Stomach (tissue), 9 donors: ENCODE measurements around the gene XRCC4. TPM values are rescaled to one million over a fixed set of nuclear protein-coding genes. Genes with fewer than 3 reads are reported as not detected.

ENCODE experiments used
- DNase-seq, 2 donors: peaks; one replicate each; pipeline versions ENCODE4 v3.0.0 to v3.0.0-alpha.2; 2013 to 2019
- H3K27ac ChIP-seq, 5 donors: fragments of 200-600 bp in 4 of 5; sonication (generic) in 4 of 5; one replicate each; pipeline ENCODE4 v1.5.1; 2013 to 2019; ENCODE audit warnings: mild to moderate bottlenecking in 1 of 5, moderate library complexity in 1 of 5
- H3K27me3 ChIP-seq, 3 donors: fragments of 200-600 bp; sonication (generic); one replicate each; pipeline ENCODE4 v1.5.1; 2017 to 2019; ENCODE audit warnings: mixed run types in 1 of 3
- H3K36me3 ChIP-seq, 4 donors: fragments of 200-600 bp; sonication (generic); 1 replicate in 3 of 4; 2 replicates in 1 of 4; pipeline ENCODE4 v1.5.1; 2016 to 2019
- H3K4me1 ChIP-seq, 4 donors: fragments of 200-600 bp; sonication (generic); one replicate each; pipeline ENCODE4 v1.5.1; 2016 to 2019
- H3K4me3 ChIP-seq, 4 donors: fragments of 200-600 bp; sonication (generic) in 3 of 4; one replicate each; pipeline ENCODE4 v1.5.1; 2016 to 2019; ENCODE audit warnings: mild to moderate bottlenecking in 1 of 4
- H3K9me3 ChIP-seq, 4 donors: fragments of 200-600 bp; sonication (generic); one replicate each; pipeline ENCODE4 v1.5.1; 2016 to 2019
- CTCF ChIP-seq, 7 experiments: fragments of 450-650 bp in 4 of 7; fragments of 200-600 bp in 3 of 7; sonication (generic) in 3 of 7; IDR thresholded peaks; one replicate each; pipeline ENCODE4 v1.5.1; 2016 to 2019; ENCODE audit warnings: antibody characterized with exemption in 7 of 7, control low read depth in 2 of 7, mild to moderate bottlenecking in 1 of 7
- EP300 ChIP-seq: sonication (generic); formaldehyde crosslinking; IDR thresholded peaks from one replicate; pipeline ENCODE4 v1.6.1; 2017; ENCODE audit warnings: antibody characterized with exemption
- POLR2A ChIP-seq, 4 donors: fragments of 450-650 bp; IDR thresholded peaks; one replicate each; pipeline ENCODE4 v1.6.1; 2016; ENCODE audit warnings: antibody characterized with exemption in 4 of 4, control low read depth in 2 of 4, mild to moderate bottlenecking in 1 of 4, moderate library complexity in 1 of 4
- POLR2AphosphoS5 ChIP-seq, 3 donors: sonication (generic); formaldehyde crosslinking; IDR thresholded peaks; one replicate each; pipeline ENCODE4 v1.6.1; 2016; ENCODE audit warnings: antibody characterized with exemption in 3 of 3
- WGBS, 5 donors: extraction: QIAGEN DNeasy Blood & Tissue Kit in 3 of 5; methylation state at CpG; one replicate each; pipeline versions ENCODE4 v1.1.5 to v1.1.7; 2013 to 2018; 5-methylcytosine and 5-hydroxymethylcytosine counted together
- intact Hi-C: fragments of 100-400 bp; cut with DNase I; formaldehyde crosslinking; loops from one replicate; pipeline ENCODE4 v1.15.1; 2023; ENCODE audit warnings: low total_unique reads
- polyA plus RNA-seq, 3 donors: library from polyadenylated mRNA; stranded (reverse); fragments of 200-250 nt; gene quantifications; one replicate each; pipeline ENCODE4 v1.2.3, GENCODE V29; 2013
- total RNA-seq, 5 donors: library from RNA; depleted of rRNA; stranded (reverse); fragments of >200 nt; gene quantifications; one replicate each; pipeline versions ENCODE4 v1.1.0 to v1.2.3, GENCODE V29; 2014 to 2016
- donor health status: healthy with polysubstance abuse.
- donor health status: Bipolar disorder and iron deficiency.
- donor health status: healthy.

Gene XRCC4
- total and polyA plus RNA-seq, 8 donors, result 0.45 to 14.2 (median 8.4) TPM; not detected in 1

GRCh38 chr5:83034528-83035207, 42.7 kb upstream of the XRCC4 start:
- Histone ChIP-seq H3K36me3 (no peaks in the 10 kb centered on the region), H3K4me3 (no peak overlapping the region), H3K4me1 (peaks cover 0 to 9% (median 4%) of the 10 kb centered on the region in 4 donors), H3K9me3 (no peaks in the 10 kb centered on the region), H3K27me3 (no peaks in the 10 kb centered on the region), H3K27ac (no peak overlapping the region)
- no peak for TF ChIP-seq POLR2A (IDR thresholded peaks at IDR 0.05)
- no peak for TF ChIP-seq POLR2AphosphoS5 (IDR thresholded peaks at IDR 0.05)
- TF ChIP-seq CTCF (IDR thresholded peaks at IDR 0.05), result no peak
- TF ChIP-seq EP300, result no peak
- intact Hi-C loops, result no loop called here
- no peak for DNase-seq
- 81 to 97% (median 91%) methylated on average over 4 of the region's 4 CpGs for WGBS, 5 donors

DNA sequence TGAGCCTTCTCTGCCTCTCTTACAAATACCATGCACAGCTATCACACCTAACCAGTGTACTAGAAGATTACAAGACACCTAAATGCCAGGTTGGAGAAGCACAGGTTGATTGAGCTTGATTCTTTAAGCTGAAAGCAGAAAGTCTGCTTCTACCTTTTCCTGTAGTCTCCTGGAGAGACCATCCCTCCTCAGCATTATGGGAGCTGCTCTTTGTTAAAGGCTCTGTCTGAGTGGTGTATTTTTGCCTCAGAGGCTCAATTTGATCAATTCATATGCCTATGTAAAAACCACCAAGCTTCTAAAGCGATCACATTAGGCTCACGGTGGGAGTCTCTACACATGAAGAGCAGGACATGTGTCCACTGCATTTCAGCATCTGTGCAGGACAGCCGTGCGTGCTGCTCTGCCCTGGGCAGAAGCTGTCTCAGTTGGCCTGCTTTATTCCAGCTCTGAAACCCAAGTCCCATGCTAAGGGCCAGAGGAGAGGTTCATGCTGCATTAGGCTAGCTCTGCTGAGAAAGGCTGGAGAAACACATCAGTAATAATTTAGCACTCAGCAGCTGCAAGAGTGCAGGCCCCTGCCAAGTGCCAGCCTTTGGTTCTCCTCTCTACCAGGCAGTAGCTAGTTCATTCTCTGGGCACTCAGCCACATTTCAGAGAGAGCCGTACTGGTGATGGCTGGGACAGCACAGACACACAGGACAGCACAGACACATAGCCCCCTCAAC, 41.8 kb upstream of the XRCC4 start:
- Histone ChIP-seq H3K4me3 (no peak overlapping the region), H3K36me3 (no peaks in the 10 kb centered on the region), H3K27me3 (no peaks in the 10 kb centered on the region), H3K9me3 (no peaks in the 10 kb centered on the region), H3K4me1 (peaks cover 0 to 9% (median 4%) of the 10 kb centered on the region in 4 donors), H3K27ac (no peak overlapping the region)
- WGBS, 5 donors, result 67 to 77% (median 75%) methylated on average over 5 of the region's 5 CpGs
- intact Hi-C loops, result no loop called here
- no peak for TF ChIP-seq POLR2A (IDR thresholded peaks at IDR 0.05)
- TF ChIP-seq CTCF (IDR thresholded peaks at IDR 0.05), result no peak
- TF ChIP-seq EP300, result no peak
- TF ChIP-seq POLR2AphosphoS5 (IDR thresholded peaks at IDR 0.05), result no peak
- DNase-seq, result peak in 1 of 2 donors; percentile 76

DNA sequence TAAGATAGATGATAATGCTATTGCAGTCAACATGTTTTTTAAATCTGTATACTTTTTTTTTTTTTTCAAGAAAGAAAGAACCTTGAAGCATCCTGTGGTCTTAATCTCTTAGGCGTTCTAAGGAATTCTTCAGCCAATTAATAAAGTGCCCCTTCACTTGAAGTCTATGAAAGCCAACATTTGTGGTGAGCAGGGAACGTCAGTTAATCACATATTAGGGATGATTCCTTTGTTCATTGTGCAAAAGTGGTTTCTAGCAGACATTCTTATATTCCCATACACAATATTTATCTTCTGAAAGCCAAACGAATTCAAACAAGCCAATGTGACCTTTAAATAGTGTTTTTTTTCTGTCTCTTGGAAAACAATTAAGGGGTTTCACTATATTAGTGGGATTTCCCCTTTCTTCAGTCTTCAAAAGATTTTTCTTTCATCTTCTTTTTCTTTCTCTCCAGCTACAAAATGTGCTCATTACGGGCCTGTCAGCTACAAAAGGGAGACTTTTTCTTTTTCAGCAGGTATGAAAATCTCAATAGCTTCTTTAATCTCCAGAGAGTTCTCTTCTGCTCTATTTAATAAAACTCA, 40.3 kb upstream of the XRCC4 start:
- Histone ChIP-seq H3K4me3 (no peak overlapping the region), H3K27me3 (no peaks in the 10 kb centered on the region), H3K4me1 (peaks cover 0 to 9% (median 4%) of the 10 kb centered on the region in 4 donors), H3K36me3 (no peaks in the 10 kb centered on the region), H3K9me3 (no peaks in the 10 kb centered on the region), H3K27ac (no peak overlapping the region)
- intact Hi-C loops, result no loop called here
- 57 to 67% (median 59%) methylated on average over 4 of the region's 4 CpGs for WGBS, 5 donors
- TF ChIP-seq POLR2A (IDR thresholded peaks at IDR 0.05), result no peak
- TF ChIP-seq EP300, result no peak
- TF ChIP-seq POLR2AphosphoS5 (IDR thresholded peaks at IDR 0.05), result no peak
- no peak for TF ChIP-seq CTCF (IDR thresholded peaks at IDR 0.05)
- no peak for DNase-seq

DNA sequence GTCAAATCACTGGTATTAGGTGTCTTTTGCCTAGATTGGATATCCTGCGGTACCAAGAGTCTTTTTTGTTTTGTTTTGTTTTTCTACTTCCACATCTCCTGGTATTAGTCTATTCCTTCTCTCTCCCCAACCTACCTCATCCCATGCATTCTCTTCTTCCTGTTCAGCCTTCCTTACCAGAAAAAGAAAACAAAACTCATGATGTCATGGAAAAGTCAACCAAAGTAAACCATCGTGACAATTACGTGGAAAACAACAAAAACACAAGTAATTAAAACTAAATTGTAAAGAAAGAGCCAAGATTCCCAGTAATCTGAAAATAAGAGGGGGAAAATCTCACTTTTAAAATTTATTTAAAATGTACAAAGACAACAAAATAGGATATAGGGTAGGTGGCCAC, 38.4 kb upstream of the XRCC4 start:
- H3K9me3 ChIP-seq, result no peaks in the 10 kb centered on the region
- no peak for TF ChIP-seq POLR2A (IDR thresholded peaks at IDR 0.05)
- TF ChIP-seq CTCF (IDR thresholded peaks at IDR 0.05), result no peak
- TF ChIP-seq EP300, result no peak
- no peak for TF ChIP-seq POLR2AphosphoS5 (IDR thresholded peaks at IDR 0.05)
- no peaks in the 10 kb centered on the region for H3K36me3 ChIP-seq
- peaks cover 0 to 9% (median 4%) of the 10 kb centered on the region in 4 donors for H3K4me1 ChIP-seq
- intact Hi-C loops, result no loop called here
- no peak overlapping the region for H3K4me3 ChIP-seq
- H3K27ac ChIP-seq, result no peak overlapping the region
- 90 to 98% (median 94%) methylated on average over 3 of the region's 3 CpGs for WGBS, 5 donors
- H3K27me3 ChIP-seq, result no peaks in the 10 kb centered on the region
- no peak for DNase-seq
